Prostate gland (tissue), 2 donors: ENCODE results near the gene ANKRD63.

Experiments used
- CTCF ChIP-seq, 4 experiments: fragments of 200-600 bp in 2 of 4; fragments of 450-650 bp in 2 of 4; sonication (generic) in 2 of 4; IDR thresholded peaks; 1 replicate in 3 of 4; 2 replicates in 1 of 4; pipeline ENCODE4 v1.5.1; 2016 to 2019; ENCODE audit warnings: antibody characterized with exemption in 4 of 4, mild to moderate bottlenecking in 2 of 4, moderate library complexity in 2 of 4
- POLR2A ChIP-seq: fragments of 450-650 bp; IDR thresholded peaks from one replicate; pipeline ENCODE4 v1.6.1; 2016; ENCODE audit warnings: antibody characterized with exemption, mild to moderate bottlenecking

DNA sequence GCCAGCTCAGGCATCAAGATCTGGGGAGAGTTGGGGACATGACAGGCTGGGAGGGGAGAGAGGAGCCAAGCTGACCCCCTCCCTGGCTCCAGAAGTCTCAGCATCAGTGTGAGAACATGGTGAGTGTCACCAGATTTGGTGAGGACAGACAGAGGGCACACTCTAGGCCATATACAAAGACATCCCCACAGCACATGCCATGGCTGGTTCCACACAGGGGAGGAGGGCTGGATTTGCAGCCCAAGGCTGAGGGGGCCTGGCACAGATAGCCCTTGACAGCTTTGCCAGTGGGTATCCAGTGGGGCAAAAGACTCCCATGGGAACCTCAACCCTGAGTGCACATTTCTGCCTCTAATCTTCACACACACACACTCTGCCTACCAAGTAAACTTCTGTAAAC lies 10.1 kb upstream of the ANKRD63 start:
- TF ChIP-seq POLR2A (no peak), CTCF (IDR thresholded peaks at IDR 0.05) (no peak)
